ENCODE measurements around the gene PHF13.

The PHF13 gene

DNA sequence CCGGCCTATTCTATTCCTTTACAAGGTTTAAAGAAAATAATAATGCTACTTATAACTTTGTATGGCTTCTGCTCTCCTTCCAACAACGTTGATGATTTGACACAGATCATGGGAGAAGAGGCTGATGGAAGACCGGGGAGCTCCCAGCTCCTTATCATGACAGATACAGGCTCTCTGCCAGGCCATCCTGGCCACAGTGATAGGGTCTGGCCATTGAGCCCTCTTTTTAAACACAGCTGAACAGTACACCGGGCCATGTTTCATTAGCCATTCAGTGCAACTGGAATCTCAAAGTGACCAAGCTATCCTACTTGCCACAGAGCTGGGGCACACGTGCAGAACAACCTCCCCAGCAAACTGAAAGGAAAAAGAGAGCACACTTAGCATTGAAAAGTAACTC is 53.2 kb downstream of the PHF13 start:
- no peak for DNase-seq (ENCODE audit: low read depth)

DNA sequence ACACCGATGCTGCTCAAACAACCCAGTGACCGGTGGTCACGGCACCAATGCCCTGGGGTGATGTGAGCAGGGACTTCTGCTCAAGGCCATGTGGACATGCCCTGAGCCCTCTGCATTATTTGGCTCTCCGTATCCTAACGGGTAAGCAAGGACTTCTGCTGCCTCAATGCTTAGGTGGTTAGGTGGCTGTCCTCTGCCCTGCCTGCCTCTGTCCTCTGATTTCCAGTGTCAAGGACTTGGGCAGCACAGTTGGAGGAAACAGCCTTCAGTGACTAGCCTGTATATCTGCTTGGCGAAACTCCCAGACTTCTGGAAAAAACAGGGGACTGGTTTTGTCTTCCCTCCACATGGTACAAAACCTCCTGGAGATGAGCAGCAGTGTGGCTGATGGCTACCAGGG is 53.6 kb downstream of the PHF13 start:
- no peak for DNase-seq (ENCODE audit: low read depth)

DNA sequence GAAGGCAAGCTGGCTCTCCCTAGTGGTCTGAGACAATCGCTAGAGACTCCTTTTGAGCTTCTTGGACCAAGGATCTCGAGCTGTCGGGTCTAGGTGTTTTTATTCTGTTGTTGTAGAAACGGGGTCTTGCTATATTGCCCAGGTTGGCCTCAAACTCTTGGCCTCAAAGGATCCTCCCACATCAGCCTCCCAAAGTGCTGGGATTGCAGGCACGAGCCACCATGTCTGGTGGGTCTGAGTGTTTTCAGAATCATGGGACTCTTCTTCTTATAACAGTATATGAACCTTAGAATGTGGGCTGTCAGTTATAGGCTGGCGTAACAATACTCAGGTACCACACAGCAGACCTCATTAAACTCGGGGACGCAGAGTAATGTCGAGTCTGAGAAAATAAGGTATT is 55.0 kb downstream of the PHF13 start:
- DNase-seq (ENCODE audit: low read depth) = no peak

DNA sequence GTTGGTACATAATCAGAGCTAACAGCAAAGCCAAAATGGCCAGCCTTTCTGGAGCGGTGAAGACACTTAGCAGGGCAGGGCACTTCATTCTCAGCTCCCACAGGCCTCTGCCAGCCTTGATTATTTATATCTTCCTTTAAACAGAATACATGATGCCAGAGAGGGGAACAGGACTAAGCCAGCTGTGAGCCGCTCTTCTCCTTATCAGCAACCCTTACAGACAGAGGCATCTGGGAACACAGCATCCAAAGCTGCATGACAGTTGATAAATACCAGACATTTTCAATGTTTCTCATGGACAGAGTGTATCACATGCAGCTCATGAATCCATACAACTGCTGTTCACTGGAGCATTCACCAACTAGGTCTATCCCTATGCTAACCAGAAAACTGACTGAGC is 59.0 kb downstream of the PHF13 start:
- DNase-seq (ENCODE audit: low read depth) = no peak

Measured in stimulated activated CD4-positive, alpha-beta T cell treated with anti-CD3 and anti-CD28 coated beads, Interleukin-2, amount 100 ng/mL, for 4 hours (primary cell).